Activated T-helper 1 cell treated with anti-CD3 and anti-CD28 coated beads, Interleukin-2, amount 50 U/mL, for 16 hours (primary cell): ENCODE measurements around the gene EHD1.

Source experiments
- DNase-seq, 2 donors: peaks; one replicate each; pipeline ENCODE4 v3.0.0-alpha.2; 2020; ENCODE audit warnings: low read depth in 1 of 2, low spot score in 1 of 2

EHD1 gene

DNA sequence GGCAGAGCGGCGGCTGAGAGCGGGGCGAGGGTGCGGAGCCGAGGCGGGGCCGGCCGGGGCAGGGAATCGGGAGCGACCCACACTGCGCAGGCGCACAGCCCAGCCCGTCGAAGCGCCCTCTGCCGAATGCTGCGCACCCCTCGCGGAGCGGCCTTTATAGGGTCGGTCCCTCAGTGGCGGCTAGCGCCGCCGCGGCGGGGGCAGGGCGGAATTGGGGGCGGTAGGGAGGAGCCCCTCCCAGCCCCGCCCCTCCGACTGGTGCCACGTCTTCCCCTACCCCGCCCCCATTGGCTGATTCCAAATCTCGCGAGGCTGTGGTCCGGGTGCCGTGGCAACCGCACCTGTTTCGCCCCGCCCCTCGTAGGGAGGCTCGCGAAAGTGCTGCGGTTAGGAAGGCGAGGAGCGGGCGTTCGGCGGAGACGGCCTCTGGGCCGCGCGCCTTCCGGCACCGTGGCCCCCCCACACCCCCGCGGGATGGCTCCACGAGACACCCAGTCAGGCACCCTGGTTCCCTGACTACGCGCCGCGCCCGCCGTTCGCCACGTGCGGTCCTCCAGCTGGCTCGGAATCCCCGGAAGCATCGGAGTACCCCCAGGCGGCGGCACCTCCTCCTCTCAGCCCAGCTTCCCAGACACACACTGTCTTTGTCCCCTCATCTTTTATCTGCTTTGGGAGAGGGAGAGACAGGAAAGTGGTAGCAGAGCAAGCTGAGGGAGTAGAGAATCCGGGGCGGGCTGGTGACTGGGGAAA, at the start of gene EHD1:
EHD1 (minus strand) TSS at position 128 of the 750 bp plus-strand sequence. CDS start 157 bp downstream, outside the sequence.
- DNase-seq = peak; percentile 97 to 99

DNA sequence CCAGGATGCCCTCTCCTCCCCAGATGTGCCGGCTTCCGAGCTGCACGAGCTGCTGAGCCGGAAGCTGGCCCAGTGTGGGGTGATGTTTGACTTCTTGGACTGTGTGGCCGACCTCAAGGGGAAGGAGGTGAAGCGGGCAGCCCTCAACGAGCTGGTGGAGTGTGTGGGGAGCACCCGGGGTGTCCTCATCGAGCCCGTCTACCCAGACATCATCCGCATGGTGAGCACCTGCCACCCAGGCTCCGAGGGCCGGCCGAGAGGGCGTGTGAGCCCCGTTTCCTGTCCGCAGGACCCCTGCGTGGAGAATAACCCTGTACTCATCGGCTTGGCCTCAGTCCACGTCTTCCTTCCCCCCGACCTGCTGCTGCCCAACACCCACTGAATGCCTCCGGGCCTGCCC, 48.3 kb upstream of the EHD1 start:
- no peak for DNase-seq

DNA sequence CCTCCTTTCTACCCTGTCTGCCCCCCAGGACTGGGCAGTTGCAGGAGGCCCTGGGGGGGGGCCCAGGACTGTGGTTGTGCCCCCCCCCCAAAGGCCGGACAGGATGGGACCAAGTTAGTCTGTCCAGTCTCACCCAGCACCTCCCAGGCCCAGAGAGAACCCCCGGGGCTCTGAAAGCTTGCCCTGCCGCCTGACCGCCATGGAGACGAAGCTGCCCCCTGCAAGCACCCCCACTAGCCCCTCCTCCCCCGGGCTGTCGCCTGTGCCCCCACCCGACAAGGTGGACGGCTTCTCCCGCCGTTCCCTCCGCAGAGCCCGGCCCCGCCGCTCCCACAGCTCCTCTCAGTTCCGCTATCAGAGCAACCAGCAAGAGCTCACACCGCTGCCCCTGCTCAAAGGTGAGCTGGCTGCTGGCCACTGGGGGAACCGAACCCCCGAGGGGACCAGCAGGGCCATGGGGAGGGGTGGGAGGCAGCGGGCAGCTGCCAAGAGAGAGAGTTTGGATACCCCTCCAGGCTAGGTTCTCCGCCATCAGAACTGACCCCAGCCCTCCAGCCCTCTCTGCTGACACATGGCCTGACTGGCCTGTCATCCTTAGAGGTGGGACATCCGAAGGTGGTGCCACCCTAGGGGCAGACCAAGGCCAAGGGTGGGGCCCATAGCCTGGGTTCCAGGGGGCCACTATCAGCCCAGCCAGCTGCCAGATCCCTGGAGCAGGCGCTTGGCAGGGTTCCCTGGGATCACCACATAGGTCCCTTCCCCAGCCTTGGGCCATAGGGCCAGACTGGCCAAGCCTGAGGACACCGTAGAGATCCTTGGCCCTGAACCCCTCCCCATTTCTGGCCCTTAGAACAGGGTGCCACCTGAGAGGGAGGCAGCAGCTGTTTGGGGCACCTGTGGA, 47.4 kb upstream of the EHD1 start:
- no peak for DNase-seq

DNA sequence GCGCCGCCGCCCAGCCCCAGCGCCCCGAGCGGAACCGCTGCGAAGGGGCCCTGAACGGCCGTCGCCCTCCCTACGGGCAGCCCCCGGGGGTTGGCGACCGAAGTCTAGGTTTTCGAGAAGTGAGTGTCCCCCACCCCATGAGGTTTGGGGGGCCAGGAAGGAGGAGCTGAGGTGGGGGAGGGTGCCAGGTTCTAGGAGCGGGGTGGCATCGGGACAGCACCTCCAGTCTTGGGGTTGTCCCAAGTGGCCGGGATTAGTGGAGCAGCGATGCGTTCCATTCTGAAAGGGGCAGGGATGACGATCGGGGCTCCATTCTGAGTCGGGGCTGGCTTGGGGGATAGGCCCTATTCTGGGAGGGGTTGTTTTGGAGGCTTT, 46.5 kb upstream of the EHD1 start:
- no peak for DNase-seq

DNA sequence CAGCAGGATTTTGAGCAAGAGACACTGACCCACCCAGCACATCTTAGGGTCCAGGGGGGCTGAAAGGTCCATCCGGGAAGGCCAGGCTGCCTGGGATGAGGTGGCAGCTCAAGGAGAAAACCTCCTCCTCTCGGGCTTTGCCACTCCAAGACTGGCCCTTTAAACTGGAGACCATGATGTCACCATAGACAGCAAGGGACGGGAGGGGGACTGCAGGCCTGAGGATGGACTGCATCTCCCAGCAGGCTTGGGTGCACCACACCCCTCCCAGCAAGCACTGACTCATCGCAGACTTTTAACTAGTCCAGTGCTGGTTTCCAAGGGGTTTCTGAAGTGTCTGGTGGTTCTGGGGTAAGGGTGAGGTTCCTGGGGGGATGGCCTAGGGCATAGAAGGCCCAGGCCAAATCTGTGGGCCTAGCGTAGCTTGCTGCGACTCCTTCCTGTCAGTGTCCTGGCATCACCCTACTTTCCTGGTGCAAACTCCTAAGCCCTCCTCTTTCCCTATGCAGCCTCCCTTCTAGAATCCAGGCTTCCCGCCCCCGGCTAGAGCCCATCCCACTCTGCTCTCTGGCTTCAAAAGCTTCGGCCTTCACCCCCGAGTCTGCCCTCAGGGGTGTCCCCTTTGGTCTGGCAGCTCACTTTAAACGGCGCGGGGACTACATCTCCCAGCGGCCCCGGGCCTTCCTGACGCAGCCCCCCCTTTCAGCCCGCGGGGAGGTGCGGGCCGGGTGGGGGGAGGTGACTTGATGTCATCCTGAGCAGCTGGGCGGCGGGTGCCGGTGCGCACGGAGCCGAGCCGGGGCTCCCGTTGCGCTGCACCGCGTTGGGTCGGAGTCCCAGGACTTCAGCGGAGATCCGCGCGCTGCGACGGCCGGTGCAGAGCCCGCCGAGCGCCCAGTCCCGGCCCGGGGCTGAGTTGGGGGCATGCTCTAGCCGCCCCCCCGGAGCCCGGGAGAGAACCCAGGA, 45.8 kb upstream of the EHD1 start, which contains the start of gene PPP2R5B:
PPP2R5B (plus strand) TSS at position 746 of the 966 bp plus-strand sequence. CDS start 1,046 bp downstream, outside the sequence.
- DNase-seq = peak; percentile 71 to 85

- DNase-seq = no peak
Observed at GRCh38 chr11:64923151-64923661, 44.8 kb upstream of the EHD1 start.

DNA sequence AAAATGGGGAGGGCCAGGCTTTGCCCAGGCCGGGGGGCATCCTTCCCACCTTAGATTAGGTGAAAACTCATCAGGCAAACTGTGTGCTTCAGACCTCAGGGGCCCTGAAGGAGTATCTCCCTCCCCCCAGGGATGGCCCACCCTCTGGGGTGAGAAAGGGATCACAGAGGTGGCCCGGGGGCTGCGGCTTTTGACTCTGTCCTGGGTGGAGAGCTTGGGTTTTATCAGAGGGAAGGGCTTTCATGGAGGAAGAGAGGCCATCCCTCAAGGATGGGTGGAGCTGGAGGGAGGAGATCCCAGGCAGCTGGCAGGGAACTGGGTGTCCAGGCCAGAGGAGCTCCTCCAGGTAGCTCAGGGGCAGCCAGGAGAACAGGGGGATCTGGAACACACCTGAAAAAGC, 43.0 kb upstream of the EHD1 start:
- DNase-seq = no peak

GRCh38 chr11:64920124-64920523, 41.7 kb upstream of the EHD1 start:
- DNase-seq = no peak

GRCh38 chr11:64919627-64920026, 41.2 kb upstream of the EHD1 start:
- no peak for DNase-seq

DNA sequence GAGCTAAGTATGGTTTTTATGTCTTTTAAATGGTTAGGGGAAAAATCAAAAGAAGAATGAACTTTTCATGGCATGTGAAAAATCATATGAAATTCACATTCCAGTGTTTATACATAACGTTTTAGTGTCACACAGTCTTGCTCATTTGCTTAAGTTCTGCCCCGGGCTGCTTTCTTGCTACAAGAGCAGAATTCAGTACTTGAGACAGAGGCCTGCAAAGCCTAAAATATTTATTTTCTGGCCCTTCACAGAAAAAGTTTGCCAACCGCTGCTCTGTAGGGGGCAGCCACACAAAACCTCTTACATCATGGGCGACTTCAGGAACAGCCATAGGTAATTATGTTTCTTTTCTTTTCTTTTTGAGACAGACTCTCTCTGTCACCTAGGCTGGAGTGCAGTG, 39.6 kb upstream of the EHD1 start:
- DNase-seq = no peak

- DNase-seq = no peak
Observed at GRCh38 chr11:64917663-64917995, 39.2 kb upstream of the EHD1 start.

- peak; percentile 98 for DNase-seq
Observed at GRCh38 chr11:64916775-64917662, 38.6 kb upstream of the EHD1 start, which contains the start of gene ATG2A. TSS of gene ATG2A (minus strand) at chr11:64917209. CDS start at chr11:64917135, 74 bp downstream.

DNA sequence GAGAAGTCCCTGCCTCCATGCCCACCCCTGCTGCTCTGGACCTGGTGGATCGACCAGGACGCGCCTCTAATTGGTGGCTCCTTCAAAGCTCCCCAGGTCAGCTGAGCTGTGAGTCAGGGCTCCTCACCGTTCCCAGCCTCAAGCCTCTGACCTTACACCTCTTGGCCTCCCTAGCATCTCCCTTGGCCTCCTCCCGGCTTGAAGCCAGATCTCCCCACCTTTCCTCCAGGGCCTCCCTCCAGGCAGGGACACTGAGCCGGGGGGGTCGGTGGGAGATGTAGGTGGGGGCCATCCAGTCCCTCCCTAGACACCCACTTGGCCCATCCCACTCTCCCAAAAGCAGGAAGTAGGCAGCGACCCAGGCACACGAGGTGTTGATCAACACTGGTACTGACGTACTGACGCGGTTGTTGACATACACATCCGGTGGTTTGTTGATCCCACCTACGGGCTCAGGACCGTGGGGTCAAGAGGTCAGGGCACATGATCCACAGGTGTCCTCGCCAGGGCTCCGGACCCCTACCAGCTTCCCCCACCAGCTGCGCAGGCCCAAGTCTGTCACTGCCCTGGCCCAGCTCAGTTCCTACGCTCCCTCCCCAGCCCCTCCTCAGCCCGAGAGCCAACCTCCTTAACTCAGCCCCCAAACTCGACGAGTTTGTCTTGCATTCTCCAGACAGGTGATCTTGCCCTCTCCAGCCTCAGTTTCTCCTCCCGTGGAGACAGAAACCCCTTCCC, 37.8 kb upstream of the EHD1 start:
- no peak for DNase-seq

- DNase-seq = no peak
Observed at GRCh38 chr11:64915376-64915887, 37.0 kb upstream of the EHD1 start.

- no peak for DNase-seq
Observed at GRCh38 chr11:64914123-64914522, 35.7 kb upstream of the EHD1 start.

DNA sequence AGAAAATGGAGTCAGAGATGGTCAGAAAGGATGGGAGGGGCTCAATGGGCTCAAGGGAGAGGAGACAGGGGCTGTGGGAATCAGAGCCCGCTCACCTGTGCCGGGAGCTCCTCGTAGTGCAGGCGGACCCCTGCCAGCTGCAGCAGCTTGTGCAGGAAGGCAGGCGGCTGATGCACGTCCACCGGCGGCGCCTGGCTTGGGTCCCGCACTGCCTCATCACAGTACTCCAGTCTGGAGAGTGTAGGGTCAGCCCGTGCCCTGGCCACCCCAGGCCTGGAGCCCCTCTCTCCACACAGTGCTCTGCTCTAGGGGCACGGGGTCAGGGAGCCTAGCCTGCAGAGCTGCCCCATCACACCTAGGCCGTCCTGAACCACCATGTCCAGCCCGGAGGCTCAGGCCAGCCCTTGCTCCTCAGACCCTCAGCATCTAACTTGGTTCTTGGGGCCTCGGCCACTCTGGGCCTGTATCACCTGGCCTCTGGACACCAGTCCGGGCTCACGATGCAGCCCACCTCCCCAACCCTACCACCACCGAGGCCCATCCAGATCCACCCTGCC, 34.8 kb upstream of the EHD1 start:
- no peak for DNase-seq

DNA sequence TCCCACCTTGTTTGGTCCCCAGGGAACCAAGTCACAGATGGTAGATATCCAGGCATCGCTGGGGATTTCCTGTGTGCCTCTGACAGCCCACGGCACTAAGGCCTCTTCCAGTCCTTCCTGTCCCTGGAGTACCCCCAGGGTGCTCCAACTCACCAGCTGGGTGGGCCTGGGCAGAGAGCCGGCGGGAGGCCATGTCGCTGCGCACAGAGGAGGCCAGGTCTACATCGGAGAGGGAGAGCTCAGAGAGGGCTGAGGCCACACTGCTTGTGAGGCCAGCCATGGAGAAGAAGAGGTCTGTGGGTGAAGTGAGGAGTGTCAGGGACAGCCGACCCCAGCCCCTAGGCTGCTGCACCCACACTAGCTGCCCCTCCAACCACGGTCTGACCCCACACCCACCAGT, 33.3 kb upstream of the EHD1 start:
- no peak for DNase-seq

DNA sequence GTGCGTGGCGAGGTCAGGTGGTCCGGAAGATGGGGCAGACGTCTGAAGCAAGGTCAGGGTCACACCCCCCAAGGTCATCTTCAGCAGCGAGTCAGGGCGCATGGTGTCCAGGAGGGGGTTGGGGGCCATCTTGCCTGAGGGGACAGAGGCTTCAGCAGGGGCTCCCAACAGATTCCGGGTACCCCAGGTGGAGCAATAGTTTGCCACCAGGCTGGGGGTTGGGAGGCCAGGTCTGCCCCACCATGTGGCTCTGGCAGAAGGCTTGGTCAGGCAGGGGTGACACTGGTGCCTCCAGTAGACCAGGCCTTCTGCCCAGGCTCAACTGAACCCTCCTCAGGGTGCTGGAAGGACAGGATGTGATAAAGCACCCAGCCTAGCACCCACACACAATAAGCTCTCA, 32.7 kb upstream of the EHD1 start:
- no peak for DNase-seq
